ENCODE data around the gene CD63.

CD63 gene

DNA sequence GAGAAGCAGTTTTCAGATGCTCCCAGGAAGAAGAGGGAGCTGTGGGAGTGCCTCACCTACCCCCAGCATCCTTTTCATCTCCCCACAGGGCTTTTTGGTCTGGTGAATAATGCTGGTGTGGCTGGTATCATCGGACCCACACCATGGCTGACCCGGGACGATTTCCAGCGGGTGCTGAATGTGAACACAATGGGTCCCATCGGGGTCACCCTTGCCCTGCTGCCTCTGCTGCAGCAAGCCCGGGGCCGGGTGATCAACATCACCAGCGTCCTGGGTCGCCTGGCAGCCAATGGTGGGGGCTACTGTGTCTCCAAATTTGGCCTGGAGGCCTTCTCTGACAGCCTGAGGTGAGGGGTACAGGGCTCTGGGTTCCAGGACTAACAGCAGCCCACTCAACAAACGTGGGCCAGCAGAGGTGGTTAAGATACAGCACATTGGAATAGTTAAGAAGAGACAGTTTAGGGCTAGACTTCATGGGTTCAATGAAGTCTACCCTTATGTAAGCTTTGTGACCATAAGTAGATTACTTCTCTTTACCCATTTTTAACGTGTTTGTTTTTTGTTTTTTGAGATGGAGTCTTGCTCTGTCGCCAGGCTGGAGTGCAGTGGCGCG is 7.1 kb downstream of the CD63 start:
- H3K27me3 ChIP-seq (replicated peaks; ENCODE audit: control insufficient read depth, insufficient read depth, low read length, poor library complexity, severe bottlenecking) = no peaks in the 10 kb centered on the region
- no peaks in the 10 kb centered on the region for H3K9me3 ChIP-seq (ENCODE audit: control insufficient read depth, low read length)
- H3K27ac ChIP-seq (ENCODE audit: insufficient read depth, low read length, poor library complexity, severe bottlenecking) = no peak overlapping the region
- DNase-seq = no peak
- peaks cover 16% of the 10 kb centered on the region for H3K36me3 ChIP-seq (ENCODE audit: control insufficient read depth, insufficient read depth, low read length)
- peaks cover 12% of the 10 kb centered on the region for H3K4me1 ChIP-seq (ENCODE audit: control insufficient read depth, insufficient read depth, low read length, poor library complexity, severe bottlenecking)
- H3K4me3 ChIP-seq (ENCODE audit: insufficient read depth, low read depth, low read length, poor library complexity, severe bottlenecking) = no peak overlapping the region

DNA sequence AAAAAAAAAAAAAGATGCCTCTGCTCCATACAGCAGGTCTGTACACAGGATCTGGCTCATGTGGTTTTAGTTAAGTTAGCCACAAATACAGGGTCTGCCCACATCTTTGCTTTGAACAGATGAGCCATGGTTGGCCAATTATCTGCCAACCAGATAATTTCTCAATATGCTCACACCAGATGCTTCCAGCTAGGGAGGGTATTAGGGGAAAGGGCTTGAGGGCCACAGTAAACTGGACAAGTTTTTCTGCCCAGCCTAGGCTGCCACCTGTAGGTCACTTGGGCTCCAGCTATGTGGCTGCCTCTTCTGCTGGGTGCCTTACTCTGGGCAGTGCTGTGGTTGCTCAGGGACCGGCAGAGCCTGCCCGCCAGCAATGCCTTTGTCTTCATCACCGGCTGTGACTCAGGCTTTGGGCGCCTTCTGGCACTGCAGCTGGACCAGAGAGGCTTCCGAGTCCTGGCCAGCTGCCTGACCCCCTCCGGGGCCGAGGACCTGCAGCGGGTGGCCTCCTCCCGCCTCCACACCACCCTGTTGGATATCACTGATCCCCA is 7.8 kb downstream of the CD63 start:
- peaks cover 15% of the 10 kb centered on the region for H3K4me1 ChIP-seq (ENCODE audit: control insufficient read depth, insufficient read depth, low read length, poor library complexity, severe bottlenecking)
- no peak for DNase-seq
- no peak overlapping the region for H3K4me3 ChIP-seq (ENCODE audit: insufficient read depth, low read depth, low read length, poor library complexity, severe bottlenecking)
- no peaks in the 10 kb centered on the region for H3K27me3 ChIP-seq (replicated peaks; ENCODE audit: control insufficient read depth, insufficient read depth, low read length, poor library complexity, severe bottlenecking)
- no peaks in the 10 kb centered on the region for H3K9me3 ChIP-seq (ENCODE audit: control insufficient read depth, low read length)
- H3K27ac ChIP-seq (ENCODE audit: insufficient read depth, low read length, poor library complexity, severe bottlenecking) = no peak overlapping the region
- H3K36me3 ChIP-seq (ENCODE audit: control insufficient read depth, insufficient read depth, low read length) = peaks cover 16% of the 10 kb centered on the region

DNA sequence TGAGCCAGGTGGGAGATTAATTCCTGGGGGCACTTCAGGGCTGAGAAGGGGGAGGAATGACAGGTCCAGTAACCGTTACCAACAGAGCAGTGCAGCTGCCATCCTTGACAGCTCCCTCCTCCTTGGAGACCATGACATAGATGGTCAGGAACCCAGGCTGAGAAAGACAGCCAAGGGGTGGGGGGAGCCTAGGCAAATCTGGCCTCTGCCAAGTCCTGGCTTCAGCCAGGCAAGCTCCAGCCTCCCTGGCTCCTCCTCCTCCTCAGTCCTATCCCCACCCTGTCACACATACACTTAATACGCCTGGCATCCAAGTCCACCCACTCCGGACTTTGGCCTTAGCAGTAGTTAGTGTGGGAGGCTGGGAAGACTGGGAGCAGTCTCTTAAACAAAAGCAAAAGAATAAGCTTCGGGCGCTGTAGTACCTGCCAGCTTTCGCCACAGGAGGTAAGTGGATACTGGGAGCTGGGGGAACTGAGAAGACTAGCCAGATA is 8.7 kb downstream of the CD63 start, which contains the start of gene RDH5:
RDH5 (plus strand) TSS at position 323 of the 494 bp plus-strand sequence. CDS start 792 bp downstream, outside the sequence.
- H3K27ac ChIP-seq (ENCODE audit: insufficient read depth, low read length, poor library complexity, severe bottlenecking) = no peak within 1 kb of the TSS
- peaks cover 16% of the 10 kb centered on the region for H3K36me3 ChIP-seq (ENCODE audit: control insufficient read depth, insufficient read depth, low read length)
- DNase-seq = no peak
- no peaks in the 10 kb centered on the region for H3K27me3 ChIP-seq (replicated peaks; ENCODE audit: control insufficient read depth, insufficient read depth, low read length, poor library complexity, severe bottlenecking)
- no peak within 1 kb of the TSS for H3K4me3 ChIP-seq (ENCODE audit: insufficient read depth, low read depth, low read length, poor library complexity, severe bottlenecking)
- peaks cover 21% of the 10 kb centered on the region for H3K4me1 ChIP-seq (ENCODE audit: control insufficient read depth, insufficient read depth, low read length, poor library complexity, severe bottlenecking)
- no peaks in the 10 kb centered on the region for H3K9me3 ChIP-seq (ENCODE audit: control insufficient read depth, low read length)

DNA sequence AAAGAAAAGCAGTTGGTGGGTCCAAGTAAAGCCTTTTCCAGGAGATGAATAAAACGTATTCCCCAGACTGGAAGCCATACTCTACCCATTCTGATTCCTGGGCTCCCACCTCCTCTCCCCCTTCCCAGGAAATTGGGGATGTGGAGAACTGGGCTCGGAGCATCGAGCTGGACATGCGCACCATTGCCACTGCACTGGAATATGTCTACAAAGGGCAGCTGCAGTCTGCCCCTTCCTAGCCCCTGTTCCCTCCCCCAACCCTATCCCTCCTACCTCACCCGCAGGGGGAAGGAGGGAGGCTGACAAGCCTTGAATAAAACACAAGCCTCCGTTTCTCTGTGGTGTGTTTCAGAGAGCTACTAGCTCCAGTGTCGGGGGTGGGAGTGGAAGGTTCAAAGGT is 9.4 kb downstream of the CD63 start:
- H3K4me3 ChIP-seq (ENCODE audit: insufficient read depth, low read depth, low read length, poor library complexity, severe bottlenecking) = no peak overlapping the region
- no peaks in the 10 kb centered on the region for H3K9me3 ChIP-seq (ENCODE audit: control insufficient read depth, low read length)
- H3K36me3 ChIP-seq (ENCODE audit: control insufficient read depth, insufficient read depth, low read length) = peaks cover 16% of the 10 kb centered on the region
- H3K4me1 ChIP-seq (ENCODE audit: control insufficient read depth, insufficient read depth, low read length, poor library complexity, severe bottlenecking) = peaks cover 21% of the 10 kb centered on the region
- H3K27me3 ChIP-seq (replicated peaks; ENCODE audit: control insufficient read depth, insufficient read depth, low read length, poor library complexity, severe bottlenecking) = no peaks in the 10 kb centered on the region
- H3K27ac ChIP-seq (ENCODE audit: insufficient read depth, low read length, poor library complexity, severe bottlenecking) = no peak overlapping the region
- DNase-seq = no peak

DNA sequence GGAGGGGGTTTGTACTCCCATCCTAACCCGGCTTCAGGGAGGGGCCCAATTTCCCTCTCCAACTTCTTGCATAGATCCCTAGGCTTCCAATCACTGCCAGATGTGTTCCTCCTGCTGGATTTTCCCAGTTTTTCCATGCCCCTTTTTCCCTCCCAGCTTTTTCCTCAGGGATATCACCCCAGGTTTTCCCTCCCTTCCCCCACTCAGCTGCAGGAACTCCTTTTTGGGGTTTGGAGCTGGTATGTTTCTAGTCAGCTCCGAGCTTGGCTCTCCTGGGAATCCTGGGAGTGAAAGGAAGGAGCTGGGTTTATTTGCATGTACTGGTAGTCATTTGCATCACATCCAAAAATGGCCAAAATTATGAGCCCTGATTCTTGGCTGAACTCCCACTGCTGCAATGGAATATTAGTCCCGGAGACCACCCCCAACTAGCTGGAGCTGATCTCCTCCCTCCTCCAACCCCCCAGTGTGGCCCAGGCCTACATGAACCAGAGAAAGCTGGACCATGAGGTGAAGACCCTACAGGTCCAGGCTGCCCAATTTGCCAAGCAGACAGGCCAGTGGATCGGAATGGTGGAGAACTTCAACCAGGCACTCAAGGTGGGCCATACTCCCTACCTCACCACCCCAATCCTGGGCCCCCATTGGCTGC is 10.1 kb downstream of the CD63 start:
- no peak overlapping the region for H3K27ac ChIP-seq (ENCODE audit: insufficient read depth, low read length, poor library complexity, severe bottlenecking)
- no peaks in the 10 kb centered on the region for H3K27me3 ChIP-seq (replicated peaks; ENCODE audit: control insufficient read depth, insufficient read depth, low read length, poor library complexity, severe bottlenecking)
- peaks cover 21% of the 10 kb centered on the region for H3K4me1 ChIP-seq (ENCODE audit: control insufficient read depth, insufficient read depth, low read length, poor library complexity, severe bottlenecking)
- peaks cover 16% of the 10 kb centered on the region for H3K36me3 ChIP-seq (ENCODE audit: control insufficient read depth, insufficient read depth, low read length)
- DNase-seq = no peak
- H3K9me3 ChIP-seq (ENCODE audit: control insufficient read depth, low read length) = no peaks in the 10 kb centered on the region
- H3K4me3 ChIP-seq (ENCODE audit: insufficient read depth, low read depth, low read length, poor library complexity, severe bottlenecking) = no peak overlapping the region

DNA sequence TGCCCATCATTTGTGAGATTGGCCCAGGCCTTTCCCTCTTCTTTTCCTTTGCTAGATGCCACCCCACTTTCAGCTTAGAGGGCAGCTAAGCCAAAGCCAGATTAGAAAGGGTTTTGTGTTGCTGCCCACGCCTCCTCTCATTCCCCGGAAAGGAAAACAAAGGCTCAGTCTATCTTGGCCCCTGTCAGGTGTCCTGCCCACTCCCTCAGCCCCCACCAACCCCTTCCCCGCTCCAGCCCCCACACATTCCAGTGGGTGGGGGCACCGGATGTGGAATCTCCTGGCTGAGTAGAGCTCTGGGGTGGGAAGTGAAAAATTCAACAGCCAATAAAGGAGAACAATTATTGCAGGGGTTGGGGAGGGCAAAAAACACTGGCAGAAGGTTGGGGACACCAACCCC is 10.8 kb downstream of the CD63 start:
- Histone ChIP-seq H3K9me3 (ENCODE audit: control insufficient read depth, low read length) (no peaks in the 10 kb centered on the region), H3K27ac (ENCODE audit: insufficient read depth, low read length, poor library complexity, severe bottlenecking) (peak overlapping the region; percentile 91), H3K36me3 (ENCODE audit: control insufficient read depth, insufficient read depth, low read length) (peaks cover 16% of the 10 kb centered on the region), H3K4me1 (ENCODE audit: control insufficient read depth, insufficient read depth, low read length, poor library complexity, severe bottlenecking) (peaks cover 21% of the 10 kb centered on the region), H3K4me3 (ENCODE audit: insufficient read depth, low read depth, low read length, poor library complexity, severe bottlenecking) (no peak overlapping the region), H3K27me3 (replicated peaks; ENCODE audit: control insufficient read depth, insufficient read depth, low read length, poor library complexity, severe bottlenecking) (no peaks in the 10 kb centered on the region)
- DNase-seq = no peak

DNA sequence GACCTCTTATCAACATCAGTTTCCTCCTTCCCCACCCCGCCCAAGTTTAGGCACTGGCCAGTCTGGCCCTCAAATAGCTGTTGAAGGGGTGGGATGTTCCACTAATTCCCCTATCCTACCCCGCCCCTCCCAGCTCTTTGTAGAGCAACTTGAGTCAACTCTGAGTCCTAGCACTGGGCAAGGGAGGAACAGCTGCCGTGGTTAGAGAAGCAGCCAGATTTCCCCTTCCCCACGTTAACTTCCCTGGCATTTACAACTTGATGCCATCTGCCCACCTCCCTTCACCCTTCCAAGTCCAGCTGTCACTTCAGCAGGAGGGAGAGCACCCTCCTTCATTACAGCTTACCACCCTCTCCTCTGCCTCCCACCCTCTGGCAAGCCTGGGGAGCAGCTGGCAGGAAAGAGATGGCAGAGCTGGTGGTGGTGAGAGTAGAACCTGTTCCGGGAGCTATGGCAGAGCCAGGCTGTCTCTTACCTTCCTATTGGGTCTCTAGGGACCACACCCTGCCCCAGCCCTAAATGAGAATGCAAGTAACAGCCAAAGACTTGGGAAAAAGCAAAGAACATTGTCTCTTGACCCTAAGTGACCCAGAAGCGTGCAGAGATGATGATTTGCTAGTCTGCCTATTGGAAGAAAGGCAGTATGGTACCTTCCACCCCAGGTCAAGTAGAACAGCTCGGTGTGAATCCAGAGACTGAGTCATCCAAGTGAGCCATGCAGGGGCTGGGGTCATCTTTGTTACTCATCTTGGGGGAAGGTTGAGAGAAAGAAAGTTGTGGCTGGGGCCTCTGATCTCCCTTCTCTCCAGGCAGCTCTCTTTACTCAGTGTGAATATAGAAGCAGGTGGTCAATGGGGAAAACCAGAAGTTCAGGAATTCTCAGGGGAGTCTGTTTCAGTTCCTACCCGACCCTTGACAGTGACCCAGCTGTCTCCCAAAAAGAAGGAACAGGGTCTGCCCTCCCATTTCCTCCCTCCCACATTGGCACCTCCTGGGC is 11.5 kb downstream of the CD63 start:
- no peak for DNase-seq
- Histone ChIP-seq H3K27me3 (replicated peaks; ENCODE audit: control insufficient read depth, insufficient read depth, low read length, poor library complexity, severe bottlenecking) (no peaks in the 10 kb centered on the region), H3K4me1 (ENCODE audit: control insufficient read depth, insufficient read depth, low read length, poor library complexity, severe bottlenecking) (peaks cover 21% of the 10 kb centered on the region), H3K36me3 (ENCODE audit: control insufficient read depth, insufficient read depth, low read length) (peaks cover 16% of the 10 kb centered on the region), H3K9me3 (ENCODE audit: control insufficient read depth, low read length) (no peaks in the 10 kb centered on the region), H3K4me3 (ENCODE audit: insufficient read depth, low read depth, low read length, poor library complexity, severe bottlenecking) (peak overlapping the region; percentile 96), H3K27ac (ENCODE audit: insufficient read depth, low read length, poor library complexity, severe bottlenecking) (peak overlapping the region; percentile 91)

DNA sequence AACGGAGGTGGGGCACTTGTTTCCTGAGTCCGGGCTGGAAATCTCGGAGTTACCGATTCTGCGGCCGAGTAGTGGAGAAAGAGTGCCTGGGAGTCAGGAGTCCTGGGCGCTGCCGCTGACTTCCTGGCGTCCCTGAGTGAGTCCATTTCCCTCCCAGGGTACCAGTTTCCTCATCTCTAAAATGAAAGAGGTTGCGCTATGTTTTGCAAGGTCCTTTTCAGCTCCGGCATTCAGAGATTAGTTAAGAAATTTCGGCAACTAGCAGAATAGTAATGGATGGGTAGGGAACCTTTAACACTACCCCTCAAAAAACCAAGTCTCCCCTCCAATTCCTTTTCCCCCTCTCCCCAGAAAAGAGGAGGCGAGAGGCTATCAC is 12.2 kb downstream of the CD63 start:
- Histone ChIP-seq H3K36me3 (ENCODE audit: control insufficient read depth, insufficient read depth, low read length) (peaks cover 16% of the 10 kb centered on the region), H3K27ac (ENCODE audit: insufficient read depth, low read length, poor library complexity, severe bottlenecking) (peak overlapping the region; percentile 91), H3K27me3 (replicated peaks; ENCODE audit: control insufficient read depth, insufficient read depth, low read length, poor library complexity, severe bottlenecking) (no peaks in the 10 kb centered on the region), H3K4me3 (ENCODE audit: insufficient read depth, low read depth, low read length, poor library complexity, severe bottlenecking) (peak overlapping the region; percentile 96), H3K4me1 (ENCODE audit: control insufficient read depth, insufficient read depth, low read length, poor library complexity, severe bottlenecking) (peaks cover 21% of the 10 kb centered on the region), H3K9me3 (ENCODE audit: control insufficient read depth, low read length) (no peaks in the 10 kb centered on the region)
- DNase-seq = no peak

DNA sequence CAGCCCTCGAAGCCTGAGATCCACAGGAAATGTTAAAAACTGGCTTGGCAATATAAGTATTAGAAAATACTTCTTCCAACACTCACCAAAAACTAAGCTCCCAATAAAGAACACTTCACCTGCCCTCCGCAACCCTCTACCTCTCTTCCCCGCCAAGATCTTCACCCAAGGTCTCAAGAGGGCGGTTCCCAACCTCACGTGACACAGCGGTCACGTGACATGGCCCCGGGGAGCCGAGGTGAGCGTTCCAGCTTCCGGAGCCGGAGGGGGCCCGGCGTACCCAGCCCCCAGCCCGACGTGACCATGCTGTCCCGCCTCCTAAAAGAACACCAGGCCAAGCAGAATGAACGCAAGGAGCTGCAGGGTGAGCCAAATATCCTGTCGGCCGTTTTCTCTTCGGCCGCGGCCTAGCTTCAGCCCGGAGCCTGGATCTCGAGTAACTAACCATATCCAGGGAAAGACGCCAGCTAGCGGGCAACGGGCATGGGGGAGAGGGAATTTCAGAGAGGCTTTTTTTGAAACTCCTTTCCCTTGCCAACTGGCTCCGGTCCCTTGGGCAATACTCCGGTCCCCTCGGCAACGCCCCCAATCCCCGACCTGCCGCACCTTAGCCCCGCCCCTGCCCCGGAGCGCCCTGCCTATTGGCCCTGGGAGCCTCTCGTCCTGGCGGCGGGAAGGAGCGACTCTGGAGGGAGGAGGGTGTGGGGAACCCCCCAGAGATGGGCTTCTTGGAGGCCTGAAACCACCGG is 12.8 kb downstream of the CD63 start, which contains the start of gene BLOC1S1:
BLOC1S1 (plus strand) TSS at position 214 of the 749 bp plus-strand sequence; CDS start at position 220, 6 bp downstream.
- peak; percentile 87 to 94 (median 88) for DNase-seq

More for the DNA sequence above, 12.8 kb downstream of the CD63 start, which contains the start of gene BLOC1S1:
- H3K4me1 ChIP-seq (ENCODE audit: control insufficient read depth, insufficient read depth, low read length, poor library complexity, severe bottlenecking) = peaks cover 21% of the 10 kb centered on the region
- peak within 1 kb of the TSS; percentile 96 for H3K4me3 ChIP-seq (ENCODE audit: insufficient read depth, low read depth, low read length, poor library complexity, severe bottlenecking)
- no peaks in the 10 kb centered on the region for H3K27me3 ChIP-seq (replicated peaks; ENCODE audit: control insufficient read depth, insufficient read depth, low read length, poor library complexity, severe bottlenecking)
- peaks cover 16% of the 10 kb centered on the region for H3K36me3 ChIP-seq (ENCODE audit: control insufficient read depth, insufficient read depth, low read length)
- no peaks in the 10 kb centered on the region for H3K9me3 ChIP-seq (ENCODE audit: control insufficient read depth, low read length)
- H3K27ac ChIP-seq (ENCODE audit: insufficient read depth, low read length, poor library complexity, severe bottlenecking) = peak within 1 kb of the TSS; percentile 91

All from effector memory CD4-positive, alpha-beta T cell (primary cell).